Immature natural killer cell (primary cell): Measurements from ENCODE around the gene CDYL2. TPM values are rescaled to one million over a fixed set of nuclear protein-coding genes. Genes with fewer than 3 reads are reported as not detected.
"Not testable (repeated sequence)": the region's sequence is repeated elsewhere in the genome, so short reads cannot be mapped to it uniquely, and the experiment has no call there.

Experiments
- DNase-seq, 3 donors: peaks; one replicate each; pipeline ENCODE4 v3.0.0; 2022; ENCODE audit warnings: mixed read lengths in 1 of 3
- H3K27ac Mint-ChIP-seq, 6 donors: one replicate each; pipeline ENCODE4 v1.8.0; 2020; ENCODE audit warnings: mixed read lengths in 6 of 6, mild to moderate bottlenecking in 5 of 6, inconsistent platforms in 4 of 6, moderate library complexity in 3 of 6
- H3K27me3 Mint-ChIP-seq, 3 donors: one replicate each; pipeline ENCODE4 v1.8.0; 2020 to 2021; ENCODE audit warnings: low read depth in 3 of 3, mild to moderate bottlenecking in 3 of 3, mixed read lengths in 3 of 3, moderate library complexity in 3 of 3, inconsistent platforms in 1 of 3
- H3K36me3 Mint-ChIP-seq, 3 donors: one replicate each; pipeline ENCODE4 v1.8.0; 2020; ENCODE audit warnings: mixed read lengths in 3 of 3, inconsistent platforms in 2 of 3, mild to moderate bottlenecking in 2 of 3
- H3K4me1 Mint-ChIP-seq, 2 donors: one replicate each; pipeline ENCODE4 v1.8.0; 2020; ENCODE audit warnings: inconsistent platforms in 2 of 2, mild to moderate bottlenecking in 2 of 2, mixed read lengths in 2 of 2, moderate library complexity in 1 of 2
- H3K4me3 Mint-ChIP-seq, 5 donors: one replicate each; pipeline ENCODE4 v1.8.0; 2020; ENCODE audit warnings: mild to moderate bottlenecking in 5 of 5, mixed read lengths in 5 of 5, inconsistent platforms in 3 of 5, moderate library complexity in 3 of 5
- H3K9me3 Mint-ChIP-seq, 6 donors: one replicate each; pipeline ENCODE4 v1.8.0; 2020; ENCODE audit warnings: mild to moderate bottlenecking in 6 of 6, mixed read lengths in 6 of 6, inconsistent platforms in 4 of 6, moderate library complexity in 3 of 6
- polyA plus RNA-seq, 3 donors: library from polyadenylated mRNA; unstranded; fragments of 300-500 nt; fragmentation: Illumina TruSeq; gene quantifications; one replicate each; pipeline ENCODE4 v1.2.3, GENCODE V29; 2021

CDYL2 gene
- polyA plus RNA-seq, 3 donors from 2014 or later: 0.21 TPM; not detected in 2

DNA sequence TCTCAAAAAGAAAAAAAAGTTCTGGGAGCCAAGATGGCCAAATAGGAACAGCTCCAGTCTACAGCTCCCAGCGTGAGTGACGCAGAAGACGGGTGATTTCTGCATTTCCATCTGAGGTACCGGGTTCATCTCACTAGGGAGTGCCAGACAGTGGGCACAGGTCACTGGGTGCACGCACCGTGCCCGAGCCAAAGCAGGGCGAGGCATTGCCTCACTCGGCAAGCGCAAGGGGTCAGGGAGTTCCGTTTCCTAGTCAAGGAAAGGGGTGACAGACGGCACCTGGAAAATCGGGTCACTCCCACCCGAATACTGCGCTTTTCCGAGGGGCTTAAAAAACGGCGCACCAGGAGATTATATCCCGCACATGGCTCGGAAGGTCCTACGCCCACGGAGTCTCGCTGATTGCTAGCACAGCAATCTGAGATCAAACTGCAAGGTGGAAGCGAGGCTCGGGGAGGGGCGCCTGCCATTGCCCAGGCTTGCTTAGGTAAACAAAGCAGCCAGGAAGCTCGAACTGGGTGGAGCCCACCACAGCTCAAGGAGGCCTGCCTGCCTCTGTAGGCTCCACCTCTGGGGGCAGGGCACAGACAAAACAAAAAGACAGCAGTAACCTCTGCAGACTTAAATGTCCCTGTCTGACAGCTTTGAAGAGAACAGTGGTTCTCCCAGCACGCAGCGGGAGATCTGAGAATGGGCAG lies 77.2 kb downstream of the CDYL2 start:
- not testable (repeated sequence) for H3K27me3 Mint-ChIP-seq, DNase-seq, H3K4me3 Mint-ChIP-seq, H3K4me1 Mint-ChIP-seq, H3K9me3 Mint-ChIP-seq, H3K36me3 Mint-ChIP-seq, H3K27ac Mint-ChIP-seq

DNA sequence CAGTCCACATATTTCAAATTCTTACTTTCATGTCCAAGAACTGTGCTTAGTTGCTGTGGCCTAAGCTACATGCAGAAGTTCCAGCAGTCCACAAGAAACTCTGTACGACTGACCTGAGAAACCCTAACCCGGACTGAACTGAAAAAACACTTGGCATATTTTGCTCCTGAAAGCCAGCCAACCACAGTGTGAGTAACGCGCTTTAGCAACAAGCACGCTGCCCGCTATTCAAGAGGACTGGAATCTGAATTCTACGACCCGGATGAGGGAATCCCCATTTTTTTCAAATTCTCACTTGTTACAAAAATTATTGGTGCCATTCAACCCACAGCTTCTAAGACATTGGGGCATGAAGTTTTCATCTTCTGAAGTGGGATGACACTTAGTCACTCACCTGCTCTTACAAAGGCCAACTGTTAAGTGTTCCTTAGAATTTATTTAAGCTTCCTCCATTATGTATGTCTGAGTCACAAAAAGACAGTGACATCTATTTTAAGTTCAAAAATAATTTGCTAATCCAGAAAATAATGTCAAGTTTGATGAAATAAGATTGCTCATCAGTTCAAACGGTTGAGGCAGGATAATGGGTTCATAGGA lies 78.7 kb downstream of the CDYL2 start:
- Mint-ChIP-seq H3K36me3 (peaks cover 0 to 4% (median 0%) of the 10 kb centered on the region in 3 donors), H3K4me1 (no peaks in the 10 kb centered on the region), H3K9me3 (peaks cover 0 to 4% (median 0%) of the 10 kb centered on the region in 6 donors), H3K27me3 (peaks cover 0 to 4% (median 2%) of the 10 kb centered on the region in 3 donors), H3K27ac (no peak overlapping the region), H3K4me3 (no peak overlapping the region)
- DNase-seq: no peak

DNA sequence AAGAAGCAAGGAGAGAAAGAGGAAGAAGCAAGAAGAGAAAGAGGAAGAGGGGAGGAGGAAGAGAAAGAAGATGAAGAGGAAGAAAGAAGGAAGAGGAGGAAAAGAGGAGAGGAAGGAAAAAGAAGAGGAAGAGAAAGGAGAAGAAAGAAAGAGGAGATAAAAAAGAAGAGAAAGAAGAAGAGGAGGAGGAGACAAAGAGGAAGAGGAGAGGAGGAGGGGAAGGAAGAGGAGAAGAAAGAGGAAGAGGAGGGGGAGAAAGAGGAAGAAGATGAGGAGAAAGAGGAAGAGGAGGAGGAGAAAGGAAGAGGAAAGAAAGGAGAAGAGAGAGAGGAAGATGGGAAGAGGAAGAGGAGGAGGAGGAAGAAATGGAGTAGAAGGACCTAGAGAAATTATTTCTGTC lies 80.4 kb downstream of the CDYL2 start:
- H3K27ac Mint-ChIP-seq: no peak overlapping the region

DNA sequence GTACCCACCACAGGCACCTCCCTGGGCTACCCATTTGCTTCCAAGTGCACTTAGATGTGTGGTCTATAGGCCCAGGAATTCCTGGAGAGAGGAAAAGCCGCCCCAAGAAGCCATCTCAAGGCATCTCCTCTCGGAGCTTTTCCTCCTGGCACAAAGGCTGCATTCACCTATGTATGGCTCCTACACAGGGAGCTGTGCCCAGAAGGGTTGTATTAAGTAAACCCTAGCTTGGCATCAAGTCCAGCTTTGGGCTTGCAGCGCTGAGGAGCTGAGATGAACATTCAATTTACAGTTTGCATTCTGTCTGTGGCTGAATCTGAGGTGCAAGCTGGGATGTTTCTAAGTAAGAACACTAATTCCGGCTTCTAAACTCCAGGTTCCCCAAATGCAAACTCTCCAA lies 81.3 kb downstream of the CDYL2 start:
- Mint-ChIP-seq H3K27me3 (peaks cover 0 to 4% (median 2%) of the 10 kb centered on the region in 3 donors), H3K36me3 (peaks cover 0 to 4% (median 0%) of the 10 kb centered on the region in 3 donors), H3K9me3 (peaks cover 0 to 4% (median 0%) of the 10 kb centered on the region in 6 donors), H3K4me3 (no peak overlapping the region), H3K27ac (no peak overlapping the region), H3K4me1 (no peaks in the 10 kb centered on the region)
- no peak for DNase-seq

More for the DNA sequence above, 80.4 kb downstream of the CDYL2 start:
- Mint-ChIP-seq H3K36me3 (peaks cover 0 to 4% (median 0%) of the 10 kb centered on the region in 3 donors), H3K9me3 (peaks cover 0 to 4% (median 0%) of the 10 kb centered on the region in 6 donors), H3K27me3 (peaks cover 0 to 4% (median 2%) of the 10 kb centered on the region in 3 donors), H3K4me1 (no peaks in the 10 kb centered on the region), H3K4me3 (no peak overlapping the region)
- no peak for DNase-seq

- H3K9me3 Mint-ChIP-seq: peaks cover 0 to 4% (median 0%) of the 10 kb centered on the region in 6 donors
- no peaks in the 10 kb centered on the region for H3K36me3 Mint-ChIP-seq
- no peak overlapping the region for H3K4me3 Mint-ChIP-seq
- H3K27ac Mint-ChIP-seq: no peak overlapping the region
- no peaks in the 10 kb centered on the region for H3K4me1 Mint-ChIP-seq
- no peak for DNase-seq
- H3K27me3 Mint-ChIP-seq: peaks cover 0 to 4% (median 2%) of the 10 kb centered on the region in 3 donors
These were observed 83.5 kb downstream of the CDYL2 start for GRCh38 chr16:80720804-80721371.

GRCh38 chr16:80719573-80719972 lies 84.8 kb downstream of the CDYL2 start:
- Mint-ChIP-seq H3K9me3 (peaks cover 0 to 2% (median 0%) of the 10 kb centered on the region in 6 donors), H3K4me3 (no peak overlapping the region), H3K36me3 (no peaks in the 10 kb centered on the region), H3K27ac (no peak overlapping the region), H3K27me3 (peaks cover 0 to 4% (median 0%) of the 10 kb centered on the region in 3 donors), H3K4me1 (no peaks in the 10 kb centered on the region)
- peak in 1 of 3 donors; percentile 10 for DNase-seq

DNA sequence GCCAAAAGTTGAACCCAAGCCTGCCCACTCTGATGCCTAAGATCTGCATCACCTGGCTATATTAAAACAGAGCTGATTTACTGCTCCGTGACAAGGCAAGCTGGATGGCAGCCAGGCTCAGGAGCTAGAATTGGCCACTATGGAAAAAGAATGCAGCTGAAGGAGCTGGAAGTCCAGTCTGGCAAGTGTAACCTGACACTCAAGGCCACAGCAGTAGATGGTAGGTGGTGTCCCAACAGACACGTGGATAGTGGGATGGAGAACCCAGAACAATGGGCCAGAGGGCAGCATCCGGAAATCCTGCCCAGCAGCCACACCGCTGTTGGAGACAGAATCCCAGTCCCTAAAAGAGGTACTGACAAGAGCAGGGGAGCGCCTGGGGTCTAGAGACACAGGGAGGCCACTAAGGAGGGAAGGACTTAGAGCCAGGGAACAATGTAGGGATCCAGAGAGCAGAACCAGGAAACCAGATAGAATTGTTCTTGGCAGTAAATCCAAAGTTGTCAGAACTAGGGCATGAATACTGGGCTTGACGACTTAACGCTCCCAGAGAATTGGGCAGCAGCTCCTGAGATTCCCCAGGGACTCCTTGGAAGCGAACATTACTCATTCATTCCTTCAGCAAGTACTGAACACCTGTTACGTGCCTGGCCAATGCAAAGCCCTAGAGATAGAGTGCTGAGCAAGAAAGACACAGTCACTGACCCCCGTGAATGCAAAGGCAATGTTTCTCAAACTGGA lies 85.7 kb downstream of the CDYL2 start:
- no peaks in the 10 kb centered on the region for H3K36me3 Mint-ChIP-seq
- H3K27ac Mint-ChIP-seq: no peak overlapping the region
- no peak for DNase-seq
- H3K27me3 Mint-ChIP-seq: peaks cover 0 to 3% (median 0%) of the 10 kb centered on the region in 3 donors
- no peaks in the 10 kb centered on the region for H3K4me1 Mint-ChIP-seq
- peaks cover 0 to 2% (median 0%) of the 10 kb centered on the region in 6 donors for H3K9me3 Mint-ChIP-seq
- no peak overlapping the region for H3K4me3 Mint-ChIP-seq

- Mint-ChIP-seq H3K36me3 (no peaks in the 10 kb centered on the region), H3K27me3 (no peaks in the 10 kb centered on the region), H3K9me3 (peaks cover 0 to 2% (median 0%) of the 10 kb centered on the region in 6 donors), H3K4me3 (no peak overlapping the region), H3K27ac (no peak overlapping the region), H3K4me1 (no peaks in the 10 kb centered on the region)
- DNase-seq: no peak
These were observed 86.8 kb downstream of the CDYL2 start for GRCh38 chr16:80717611-80718010.

DNA sequence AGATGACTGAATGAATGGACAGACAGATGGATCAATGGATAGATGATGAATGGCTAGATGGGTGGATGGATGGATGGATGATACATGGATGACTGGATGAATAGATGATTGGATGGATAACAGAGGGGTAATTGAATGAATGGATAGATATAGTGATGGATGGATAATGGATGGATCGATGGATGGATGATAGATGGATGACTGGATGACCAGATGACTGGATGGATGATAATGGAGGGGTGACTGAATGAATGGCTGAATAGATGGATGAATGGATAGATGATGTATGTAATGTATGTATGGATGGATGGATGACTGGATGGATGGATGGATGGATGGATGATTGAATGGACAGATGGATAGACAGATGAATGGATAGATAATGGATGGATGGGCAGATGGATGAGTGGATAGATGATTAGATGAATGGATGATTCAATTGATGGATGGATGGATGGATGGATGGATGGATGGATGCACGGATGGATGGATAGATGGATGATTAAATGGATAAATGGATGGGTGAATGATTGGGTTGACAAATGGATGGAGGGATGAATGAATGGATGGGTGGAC lies 87.7 kb downstream of the CDYL2 start:
- Mint-ChIP-seq H3K27ac (no peak overlapping the region), H3K9me3 (no peaks in the 10 kb centered on the region), H3K27me3 (no peaks in the 10 kb centered on the region), H3K36me3 (no peaks in the 10 kb centered on the region), H3K4me1 (no peaks in the 10 kb centered on the region), H3K4me3 (no peak overlapping the region)
- DNase-seq: no peak

DNA sequence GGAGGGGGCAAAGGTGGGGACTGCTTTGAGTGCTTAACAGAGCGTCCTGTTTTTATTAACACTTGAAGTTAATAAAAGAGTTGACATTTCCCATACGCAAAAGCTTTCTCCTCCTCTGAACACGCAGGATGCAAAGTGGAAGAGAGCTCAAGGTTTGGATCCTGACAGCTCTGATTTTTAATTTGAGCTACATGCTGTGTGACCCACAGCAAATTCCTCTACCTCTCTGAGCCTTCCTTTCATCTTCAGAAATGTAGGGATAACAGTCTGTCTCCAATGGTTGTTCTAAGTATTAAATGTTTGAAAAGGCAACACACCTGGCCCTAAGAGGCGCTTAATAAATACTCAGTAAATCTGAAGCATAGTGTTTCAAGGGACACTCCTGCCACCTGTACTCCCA lies 93.0 kb downstream of the CDYL2 start:
- H3K9me3 Mint-ChIP-seq: no peaks in the 10 kb centered on the region
- no peaks in the 10 kb centered on the region for H3K36me3 Mint-ChIP-seq
- no peak for DNase-seq
- no peak overlapping the region for H3K4me3 Mint-ChIP-seq
- peaks cover 0 to 4% (median 1%) of the 10 kb centered on the region in 3 donors for H3K27me3 Mint-ChIP-seq
- H3K27ac Mint-ChIP-seq: no peak overlapping the region
- no peaks in the 10 kb centered on the region for H3K4me1 Mint-ChIP-seq

DNA sequence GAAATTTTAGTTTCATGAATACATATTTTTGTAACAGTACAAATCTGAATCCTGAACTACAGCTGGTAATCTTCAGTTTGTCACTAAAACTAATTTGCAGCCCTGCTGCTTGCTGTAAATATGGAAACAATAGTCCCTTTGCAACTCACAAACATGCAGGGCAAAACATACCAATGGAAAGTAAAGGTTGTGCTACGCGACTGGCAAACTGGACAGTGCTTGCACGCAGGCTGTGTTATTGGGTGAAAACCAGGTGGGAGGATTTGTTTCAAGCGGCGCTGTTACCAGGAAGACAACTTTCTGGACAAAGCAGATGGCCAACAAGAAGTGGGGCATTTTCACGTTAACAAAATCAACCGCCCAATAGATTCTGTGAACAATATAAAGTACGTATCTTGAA lies 93.5 kb downstream of the CDYL2 start:
- H3K4me3 Mint-ChIP-seq: no peak overlapping the region
- H3K36me3 Mint-ChIP-seq: no peaks in the 10 kb centered on the region
- no peak overlapping the region for H3K27ac Mint-ChIP-seq
- no peaks in the 10 kb centered on the region for H3K9me3 Mint-ChIP-seq
- peaks cover 0 to 4% (median 1%) of the 10 kb centered on the region in 3 donors for H3K27me3 Mint-ChIP-seq
- no peaks in the 10 kb centered on the region for H3K4me1 Mint-ChIP-seq
- no peak for DNase-seq

DNA sequence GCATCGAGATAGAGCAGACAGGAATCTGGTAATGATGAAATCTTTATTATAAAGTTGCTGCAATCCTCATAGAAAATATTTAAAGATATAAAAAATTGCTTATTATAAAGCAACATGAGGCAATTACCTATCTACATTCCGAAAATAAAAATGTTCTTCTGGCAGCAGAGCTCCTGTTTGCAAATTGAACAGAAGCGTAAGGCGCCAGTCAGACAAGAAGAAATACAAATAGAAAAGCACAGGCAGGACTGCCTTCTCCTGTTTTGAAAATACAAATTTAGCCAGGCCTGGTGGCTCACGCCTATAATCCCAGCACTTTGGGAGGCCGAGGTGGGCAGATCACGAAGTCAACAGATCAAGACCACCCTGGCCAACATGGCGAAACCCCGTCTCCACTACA lies 95.6 kb downstream of the CDYL2 start:
- H3K9me3 Mint-ChIP-seq: peaks cover 0 to 1% (median 0%) of the 10 kb centered on the region in 6 donors
- no peak overlapping the region for H3K4me3 Mint-ChIP-seq
- H3K36me3 Mint-ChIP-seq: no peaks in the 10 kb centered on the region
- H3K4me1 Mint-ChIP-seq: no peaks in the 10 kb centered on the region
- no peak for DNase-seq
- H3K27me3 Mint-ChIP-seq: peaks cover 0 to 4% (median 1%) of the 10 kb centered on the region in 3 donors
- H3K27ac Mint-ChIP-seq: no peak overlapping the region

DNA sequence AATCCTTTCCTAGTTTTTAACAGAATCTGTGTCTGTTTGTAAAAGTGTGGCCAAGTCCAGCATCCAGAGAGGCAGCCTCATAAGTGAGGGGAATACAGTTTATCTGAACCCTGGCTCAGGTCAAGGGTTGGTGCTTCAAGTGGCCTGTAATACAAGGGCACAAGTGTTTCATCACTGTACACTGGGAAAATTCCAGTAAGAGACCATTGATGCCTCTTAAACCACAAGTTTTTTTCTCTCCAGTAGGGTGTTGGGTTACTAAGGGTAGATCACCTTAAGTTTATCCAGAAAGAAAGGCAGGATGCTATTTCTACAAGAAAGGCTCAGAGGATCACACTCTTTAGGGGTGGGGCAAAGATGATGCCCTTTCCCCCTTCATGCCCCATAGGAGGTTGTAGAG lies 96.7 kb downstream of the CDYL2 start:
- no peak for DNase-seq
- Mint-ChIP-seq H3K4me1 (no peaks in the 10 kb centered on the region), H3K9me3 (peaks cover 0 to 1% (median 0%) of the 10 kb centered on the region in 6 donors), H3K27ac (no peak overlapping the region), H3K4me3 (no peak overlapping the region), H3K36me3 (no peaks in the 10 kb centered on the region), H3K27me3 (peaks cover 0 to 4% (median 1%) of the 10 kb centered on the region in 3 donors)
